Forelimb muscle (tissue), 1 donor: ENCODE data around the gene PDZK1. TPM values are rescaled to one million over a fixed set of nuclear protein-coding genes. Genes with fewer than 3 reads are reported as not detected.
"Not testable (repeated sequence)": the region's sequence is repeated elsewhere in the genome, so short reads cannot be mapped to it uniquely, and the experiment has no call there.

Experiments used
- DNase-seq: peaks from one replicate; pipeline ENCODE4 v3.0.0-alpha.2; 2013; ENCODE audit warnings: low read depth
- polyA plus RNA-seq: library from polyadenylated mRNA; unstranded; fragments of 120-200 nt; gene quantifications from one replicate; pipeline ENCODE4 v1.2.1, GENCODE V29; 2013; ENCODE audit not compliant: insufficient read length

The PDZK1 gene
- 0.87 TPM for polyA plus RNA-seq

GRCh38 chr1:145707183-145707867 is at the start of gene PDZK1:
Gene PDZK1 (minus strand): TSS chr1:145707368. CDS start chr1:145688021, 19,347 bp downstream.
- DNase-seq = no peak

GRCh38 chr1:145751491-145752037 is 44.4 kb upstream of the PDZK1 start:
- DNase-seq = no peak

GRCh38 chr1:145750426-145750825 is 43.3 kb upstream of the PDZK1 start:
- no peak for DNase-seq

- DNase-seq = no peak
Measured at GRCh38 chr1:145747398-145748247, 40.5 kb upstream of the PDZK1 start.

- DNase-seq = no peak
Measured at GRCh38 chr1:145740269-145740668, 33.1 kb upstream of the PDZK1 start.

GRCh38 chr1:145736191-145736590 is 29.0 kb upstream of the PDZK1 start:
- no peak for DNase-seq

GRCh38 chr1:145730900-145731299 is 23.7 kb upstream of the PDZK1 start:
- DNase-seq = no peak

GRCh38 chr1:145730467-145730866 is 23.3 kb upstream of the PDZK1 start:
- no peak for DNase-seq

GRCh38 chr1:145729666-145730436 is 22.7 kb upstream of the PDZK1 start:
- no peak for DNase-seq

- no peak for DNase-seq
Measured at GRCh38 chr1:145729196-145729595, 22.0 kb upstream of the PDZK1 start.

- not testable (repeated sequence) for DNase-seq
Measured at GRCh38 chr1:145726193-145726592, 19.0 kb upstream of the PDZK1 start.

GRCh38 chr1:145720878-145721671 is 13.9 kb upstream of the PDZK1 start:
- no peak for DNase-seq

- no peak for DNase-seq
Measured at GRCh38 chr1:145720556-145720877, 13.3 kb upstream of the PDZK1 start.

GRCh38 chr1:145719230-145720079 is 12.3 kb upstream of the PDZK1 start, which contains the start of gene CD160:
Gene CD160 (plus strand): TSS chr1:145719499. CDS start chr1:145728328, 8,829 bp downstream.
- no peak for DNase-seq

GRCh38 chr1:145718465-145718864 is 11.3 kb upstream of the PDZK1 start:
- DNase-seq = not testable (repeated sequence)

- DNase-seq = no peak
Measured at GRCh38 chr1:145717833-145718232, 10.7 kb upstream of the PDZK1 start.

GRCh38 chr1:145716641-145717345 is 9.6 kb upstream of the PDZK1 start:
- DNase-seq = no peak

- DNase-seq = no peak
Measured at GRCh38 chr1:145714524-145715111, 7.5 kb upstream of the PDZK1 start.

- no peak for DNase-seq
Measured at GRCh38 chr1:145711213-145711651, 4.1 kb upstream of the PDZK1 start.
